SK-N-SH treated with all-trans-retinoic acid at 6 μM for 48 hours (cell line): ENCODE results near the gene USP5.
A peak's percentile ranks its signal among the peaks of the same experiment; 100 is the strongest.

Experiments used
- ATAC-seq: fragments of 200-7000 bp; cut with Tn5 transposase; 3 replicates; pipeline ENCODE4 v1.9.1; 2020; ENCODE audit warnings: mild to moderate bottlenecking, moderate library complexity
- ARNTL ChIP-seq: fragments of 450-650 bp; formaldehyde crosslinking; IDR thresholded peaks from 2 replicates; pipeline ENCODE4 v1.5.0; 2020; ENCODE audit warnings: low read depth, mild to moderate bottlenecking, moderate library complexity, borderline replicate concordance
- CREB5 ChIP-seq: fragments of 250-450 bp; sonication (Bioruptor Pico); IDR thresholded peaks from 2 replicates; pipeline ENCODE4 v1.5.1; 2020; ENCODE audit warnings: low read depth, mild to moderate bottlenecking, moderate library complexity
- CSDC2 ChIP-seq: fragments of 250-450 bp; sonication (Bioruptor Pico); IDR thresholded peaks from 2 replicates; pipeline ENCODE4 v1.5.0; 2020; ENCODE audit warnings: mild to moderate bottlenecking, moderate library complexity
- ESRRG ChIP-seq: fragments of 250-450 bp; sonication (Bioruptor Pico); IDR thresholded peaks from 2 replicates; pipeline ENCODE4 v1.6.1; 2021; ENCODE audit warnings: mild to moderate bottlenecking
- GLIS3 ChIP-seq: fragments of 250-450 bp; sonication (Bioruptor Pico); IDR thresholded peaks from 2 replicates; pipeline ENCODE4 v1.5.0; 2020; ENCODE audit warnings: mild to moderate bottlenecking, moderate library complexity
- ISL1 ChIP-seq: fragments of 250-450 bp; sonication (Bioruptor Pico); IDR thresholded peaks from 2 replicates; pipeline ENCODE4 v2.1.2; 2022; ENCODE audit warnings: mild to moderate bottlenecking, moderate library complexity
- POU6F1 ChIP-seq: fragments of 250-450 bp; sonication (Bioruptor Pico); IDR thresholded peaks from 2 replicates; pipeline ENCODE4 v1.8.0; 2021; ENCODE audit warnings: low read depth, mild to moderate bottlenecking, moderate library complexity, borderline replicate concordance
- PPARA ChIP-seq: fragments of 250-450 bp; sonication (Bioruptor Pico); IDR thresholded peaks from 2 replicates; pipeline ENCODE4 v1.5.0; 2020; ENCODE audit warnings: mild to moderate bottlenecking, borderline replicate concordance
- RARB ChIP-seq: fragments of 250-450 bp; sonication (Bioruptor Pico); IDR thresholded peaks from 2 replicates; pipeline ENCODE4 v1.8.0; 2021; ENCODE audit warnings: mild to moderate bottlenecking, moderate library complexity
- SNAI2 ChIP-seq: fragments of 250-450 bp; sonication (Bioruptor Pico); IDR thresholded peaks from 2 replicates; pipeline ENCODE4 v1.5.0; 2020; ENCODE audit warnings: mild to moderate bottlenecking, moderate library complexity
- TCF4 ChIP-seq: fragments of 250-450 bp; sonication (Bioruptor Pico); IDR thresholded peaks from 2 replicates; pipeline ENCODE4 v1.8.0; 2021; ENCODE audit warnings: mild to moderate bottlenecking, moderate library complexity, borderline replicate concordance
- TOX ChIP-seq: fragments of 250-450 bp; sonication (Bioruptor Pico); IDR thresholded peaks from 2 replicates; pipeline ENCODE4 v1.8.0; 2021; ENCODE audit warnings: mild to moderate bottlenecking, moderate library complexity, borderline replicate concordance
- TSHZ2 ChIP-seq: fragments of 250-450 bp; sonication (Bioruptor Pico); IDR thresholded peaks from 2 replicates; pipeline ENCODE4 v1.5.0; 2020; ENCODE audit warnings: mild to moderate bottlenecking, moderate library complexity
- ZC3H10 ChIP-seq: fragments of 250-450 bp; sonication (Bioruptor Pico); IDR thresholded peaks from 2 replicates; pipeline ENCODE4 v1.5.1; 2021; ENCODE audit warnings: mild to moderate bottlenecking, moderate library complexity
- ZFP3 ChIP-seq: fragments of 250-450 bp; sonication (Bioruptor Pico); IDR thresholded peaks from 2 replicates; pipeline ENCODE4 v1.5.0; 2020; ENCODE audit warnings: mild to moderate bottlenecking, moderate library complexity
- ZNF70 ChIP-seq: fragments of 450-650 bp; formaldehyde crosslinking; IDR thresholded peaks from 2 replicates; pipeline ENCODE4 v1.5.0; 2020; ENCODE audit warnings: mild to moderate bottlenecking, moderate library complexity

USP5 gene

GRCh38 chr12:6819106-6820030 is 32.6 kb upstream of the USP5 start:
- ATAC-seq = no peak
- TF ChIP-seq TSHZ2 (CRISPR knock-in tag) (no peak), PPARA (no peak), GLIS3 (CRISPR knock-in tag) (no peak)

DNA sequence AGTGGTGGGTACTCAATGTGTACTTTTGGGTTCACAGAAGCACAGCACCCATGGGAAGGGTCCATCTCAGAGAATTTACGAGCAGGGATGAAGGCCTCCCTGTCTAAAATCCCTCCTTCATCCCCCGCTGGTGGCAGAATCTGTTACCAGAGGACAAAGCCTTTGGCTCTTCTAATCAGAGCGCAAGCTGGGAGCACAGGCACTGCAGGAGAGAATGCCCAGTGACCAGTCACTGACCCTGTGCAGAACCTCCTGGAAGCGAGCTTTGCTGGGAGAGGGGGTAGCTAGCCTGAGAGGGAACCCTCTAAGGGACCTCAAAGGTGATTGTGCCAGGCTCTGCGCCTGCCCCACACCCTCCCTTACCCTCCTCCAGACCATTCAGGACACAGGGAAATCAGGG is 31.8 kb upstream of the USP5 start:
- ATAC-seq = no peak
- TF ChIP-seq CSDC2 (CRISPR knock-in tag) (no peak), PPARA (no peak), RARB (no peak), ESRRG (no peak), ISL1 (CRISPR knock-in tag) (no peak)

- TF ChIP-seq TSHZ2 (CRISPR knock-in tag) = no peak
- no peak for TF ChIP-seq CREB5 (CRISPR knock-in tag)
- no peak for TF ChIP-seq SNAI2 (CRISPR knock-in tag)
- no peak for TF ChIP-seq POU6F1 (CRISPR knock-in tag)
- no peak for TF ChIP-seq ARNTL (CRISPR knock-in tag)
- no peak for TF ChIP-seq ZNF70 (CRISPR knock-in tag)
- no peak for TF ChIP-seq ZC3H10 (CRISPR knock-in tag)
- no peak for TF ChIP-seq TCF4 (CRISPR knock-in tag)
- TF ChIP-seq ESRRG = no peak
- TF ChIP-seq TOX (CRISPR knock-in tag) = no peak
Observed at GRCh38 chr12:6821591-6822425, 30.1 kb upstream of the USP5 start, which contains the start of gene GPR162. GPR162 (plus strand) TSS chr12:6821821; CDS start chr12:6823899, 2,078 bp downstream.

DNA sequence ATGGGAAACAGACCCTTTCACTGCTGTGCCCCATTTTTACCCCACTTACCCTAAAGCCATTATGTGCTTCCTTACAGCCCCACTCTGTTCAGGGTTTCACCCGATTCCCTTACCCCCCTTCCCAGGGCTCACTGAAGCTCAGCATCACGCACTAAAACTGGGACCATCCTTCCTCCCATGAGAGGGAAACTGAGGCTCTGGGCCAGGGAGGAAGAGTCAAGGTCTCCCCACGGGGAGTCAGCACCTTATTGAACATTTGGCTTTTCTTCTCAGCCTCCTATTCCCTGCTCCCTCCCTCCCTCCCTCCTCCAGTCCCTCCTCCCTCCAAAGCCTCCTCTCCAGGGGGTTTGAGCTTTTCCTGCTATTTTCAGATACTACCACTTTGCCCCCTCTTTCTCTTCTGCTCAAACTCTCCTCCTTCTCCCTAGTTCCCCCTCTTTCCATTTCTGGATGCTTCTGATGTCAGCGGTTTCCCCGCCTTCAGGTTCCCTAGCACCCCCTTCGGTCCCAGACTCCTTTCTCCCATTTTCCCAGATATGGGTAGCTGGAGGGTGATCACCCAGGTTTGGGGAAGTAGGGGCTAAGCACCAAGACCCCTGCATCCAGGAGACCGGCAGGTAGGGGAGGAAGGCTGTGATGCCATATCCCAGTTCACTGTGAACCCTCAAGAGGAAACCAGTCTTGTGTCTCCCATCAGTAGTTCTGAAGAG is 29.4 kb upstream of the USP5 start:
- no peak for TF ChIP-seq PPARA
- TF ChIP-seq POU6F1 (CRISPR knock-in tag) = no peak
- TF ChIP-seq ISL1 (CRISPR knock-in tag) = no peak
- no peak for TF ChIP-seq RARB
- no peak for TF ChIP-seq ZFP3
- no peak for TF ChIP-seq CSDC2 (CRISPR knock-in tag)
- no peak for ATAC-seq

More at GRCh38 chr12:6821591-6822425, 30.1 kb upstream of the USP5 start, which contains the start of gene GPR162:
- ATAC-seq = peak; percentile 66
